Omental fat pad (tissue), 4 donors: ENCODE measurements around the gene IL17RE. TPM values are rescaled to one million over a fixed set of nuclear protein-coding genes. Genes with fewer than 3 reads are reported as not detected.
A peak's percentile ranks its signal among the peaks of the same experiment; 100 is the strongest.
"Not testable (repeated sequence)": the region's sequence is repeated elsewhere in the genome, so short reads cannot be mapped to it uniquely, and the experiment has no call there.

Experiments used
- ATAC-seq: fragments of 150-250 bp; one replicate; pipeline ENCODE4 v1.9.1; 2016; ENCODE audit warnings: mild to moderate bottlenecking, moderate library complexity; ENCODE audit not compliant: low FRiP score
- DNase-seq: peaks from one replicate; pipeline ENCODE4 v3.0.0-alpha.2; 2019; ENCODE audit warnings: low spot score
- CTCF ChIP-seq, 3 donors: fragments of 450-650 bp; IDR thresholded peaks; one replicate each; pipeline ENCODE4 v1.5.1; 2016 to 2017; ENCODE audit warnings: antibody characterized with exemption in 3 of 3, mild to moderate bottlenecking in 3 of 3, moderate library complexity in 2 of 3
- total RNA-seq, 4 donors: library from RNA; depleted of rRNA; stranded (reverse); fragments of >200 nt; gene quantifications; one replicate each; pipeline ENCODE4 v1.1.0, GENCODE V29; 2016

The IL17RE gene
- total RNA-seq, 4 donors from 2014 or later: 7.7 to 13.8 (median 10.3) TPM

GRCh38 chr3:9875448-9875847, 27.2 kb upstream of the IL17RE start:
- no peak for TF ChIP-seq CTCF (IDR thresholded peaks at IDR 0.05)
- no peak for ATAC-seq
- DNase-seq: no peak

- ATAC-seq, DNase-seq: not testable (repeated sequence)
These were observed 26.4 kb upstream of the IL17RE start for GRCh38 chr3:9876255-9876654.

GRCh38 chr3:9876991-9877390, 25.7 kb upstream of the IL17RE start:
- no peak for ATAC-seq
- TF ChIP-seq CTCF (IDR thresholded peaks at IDR 0.05): no peak
- no peak for DNase-seq

- ATAC-seq (peak; percentile 55), DNase-seq (no peak)
These were observed 23.9 kb upstream of the IL17RE start for GRCh38 chr3:9878700-9879099.

GRCh38 chr3:9879830-9880549, 22.7 kb upstream of the IL17RE start, which contains the start of gene CIDEC:
CIDEC (minus strand) TSS chr3:9880253; CDS start chr3:9878486, 1,767 bp downstream.
- no peak for DNase-seq
- TF ChIP-seq CTCF (IDR thresholded peaks at IDR 0.05): no peak
- no peak for ATAC-seq

More at GRCh38 chr3:9878700-9879099, 23.9 kb upstream of the IL17RE start:
- no peak for TF ChIP-seq CTCF (IDR thresholded peaks at IDR 0.05)

GRCh38 chr3:9881441-9881840, 21.2 kb upstream of the IL17RE start:
- ATAC-seq: no peak
- DNase-seq: no peak
- TF ChIP-seq CTCF (IDR thresholded peaks at IDR 0.05): no peak

GRCh38 chr3:9883706-9884554, 18.7 kb upstream of the IL17RE start:
- no peak for DNase-seq
- TF ChIP-seq CTCF (IDR thresholded peaks at IDR 0.05): no peak
- ATAC-seq: no peak
